ENCODE measurements around the gene ATP2B2.

ATP2B2 gene

GRCh38 chr3:10294030-10294586 lies 211.3 kb downstream of the ATP2B2 start:
- no peak for DNase-seq (ENCODE audit: low spot score)

GRCh38 chr3:10292505-10293419 lies 212.6 kb downstream of the ATP2B2 start, which contains the start of gene GHRL:
Gene GHRL, minus strand, starts transcription at chr3:10292947. Its CDS starts 2,767 bp downstream, at chr3:10290180.
- DNase-seq (ENCODE audit: low spot score): no peak

DNA sequence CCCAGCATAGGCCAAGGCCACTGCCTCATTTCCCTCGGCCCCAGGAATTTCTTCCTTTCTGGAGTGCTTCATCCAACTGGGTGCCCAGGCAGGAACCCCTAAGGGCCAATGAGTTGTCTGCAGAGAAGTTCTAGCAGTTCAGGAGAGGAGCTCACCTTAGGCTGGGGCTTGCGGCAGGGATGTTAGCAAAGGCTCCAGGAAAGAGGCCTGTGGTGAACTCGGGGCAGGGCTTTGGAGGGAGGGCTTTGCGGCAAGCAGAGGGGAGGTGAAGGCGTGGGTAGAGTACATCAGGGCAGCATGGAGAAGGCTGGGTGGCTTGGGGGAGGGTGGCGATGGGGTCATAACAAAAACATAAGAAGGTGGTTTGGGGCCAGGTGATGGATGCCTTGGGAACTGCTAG lies 213.7 kb downstream of the ATP2B2 start:
- no peak for DNase-seq (ENCODE audit: low spot score)

DNA sequence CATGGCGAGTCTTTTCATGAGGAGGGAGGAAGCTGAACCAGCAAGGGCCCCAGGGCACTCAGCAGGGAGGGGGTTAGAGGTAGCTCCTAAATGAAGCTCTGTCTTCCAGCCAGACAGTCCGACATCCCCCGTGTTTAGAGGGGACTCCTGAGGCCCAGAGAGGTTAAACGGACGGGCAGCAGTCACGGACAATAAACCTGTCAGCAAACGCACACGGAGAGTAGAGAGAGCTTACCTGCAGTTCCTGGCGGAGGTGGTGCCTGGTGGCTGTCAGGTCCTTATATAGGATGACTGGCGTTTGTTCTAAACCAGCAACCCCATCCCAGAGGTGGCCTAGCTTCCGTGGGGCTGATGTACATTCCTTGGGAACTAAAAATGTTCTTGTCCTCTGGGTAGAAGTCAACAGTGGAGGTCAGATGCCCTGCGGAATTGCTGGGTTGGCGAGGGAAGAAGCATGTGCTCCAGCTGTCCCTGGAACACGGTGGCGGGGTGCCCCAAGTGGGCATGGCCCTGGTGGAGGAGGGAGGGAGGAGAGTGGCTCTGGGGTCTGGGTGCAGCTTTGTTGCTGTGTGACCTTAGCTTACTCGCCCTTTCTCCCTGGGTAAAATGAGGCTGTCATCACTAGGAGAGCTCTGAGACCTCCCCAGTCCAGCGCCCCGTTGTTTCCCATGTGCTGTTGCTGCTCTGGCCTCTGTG lies 214.8 kb downstream of the ATP2B2 start:
- DNase-seq (ENCODE audit: low spot score): no peak

DNA sequence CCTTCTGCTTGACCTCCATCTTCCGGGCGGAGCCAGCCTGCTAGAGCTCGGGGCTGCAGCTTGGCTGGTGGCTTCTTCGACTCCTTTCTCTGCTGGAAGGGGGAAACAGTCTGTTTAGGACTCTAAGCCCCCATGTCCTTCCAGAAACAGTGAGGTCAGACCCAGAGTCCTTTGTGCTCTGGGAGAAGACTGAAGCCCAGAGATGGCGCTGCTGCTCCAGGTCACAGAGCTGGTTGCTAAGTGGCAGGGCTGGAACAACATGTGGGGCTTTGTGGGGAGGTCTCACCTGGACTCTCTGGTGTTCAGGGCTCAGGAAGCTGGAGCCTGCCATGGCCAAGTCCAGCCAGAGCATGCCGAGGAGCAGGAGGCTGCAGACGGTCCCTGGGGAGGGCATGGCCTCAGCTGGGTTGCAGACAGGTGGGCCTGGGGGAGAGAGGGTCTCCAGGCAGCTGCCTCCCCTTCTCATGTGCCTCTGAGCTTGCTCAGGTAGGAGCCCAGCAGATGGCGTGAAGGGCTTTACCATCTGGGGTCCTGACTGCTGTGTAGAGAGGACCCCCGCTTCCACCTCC lies 215.5 kb downstream of the ATP2B2 start:
- DNase-seq (ENCODE audit: low spot score): no peak

DNA sequence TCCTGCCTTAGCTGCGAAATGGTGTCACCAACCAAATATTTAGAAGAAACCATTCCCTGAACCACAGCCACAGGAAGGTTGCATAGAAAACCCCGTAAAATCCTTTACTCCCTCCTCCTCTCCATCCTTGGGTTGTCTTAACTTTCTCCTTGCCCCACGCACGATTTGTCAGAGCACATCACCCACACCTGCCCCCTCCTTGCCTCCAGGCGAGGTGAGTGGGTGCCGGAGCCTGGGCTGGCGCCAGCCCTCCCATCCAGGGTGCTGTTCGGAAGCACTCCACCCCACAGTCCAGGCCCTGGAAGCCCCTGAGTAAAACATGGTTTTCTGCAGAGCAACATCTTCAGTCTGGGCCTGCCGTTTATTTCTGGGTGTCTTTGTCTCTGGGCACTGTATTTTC lies 216.3 kb downstream of the ATP2B2 start:
- no peak for DNase-seq (ENCODE audit: low spot score)

- no peak for DNase-seq (ENCODE audit: low spot score)
Measured at GRCh38 chr3:10288575-10288960, 216.8 kb downstream of the ATP2B2 start.

DNA sequence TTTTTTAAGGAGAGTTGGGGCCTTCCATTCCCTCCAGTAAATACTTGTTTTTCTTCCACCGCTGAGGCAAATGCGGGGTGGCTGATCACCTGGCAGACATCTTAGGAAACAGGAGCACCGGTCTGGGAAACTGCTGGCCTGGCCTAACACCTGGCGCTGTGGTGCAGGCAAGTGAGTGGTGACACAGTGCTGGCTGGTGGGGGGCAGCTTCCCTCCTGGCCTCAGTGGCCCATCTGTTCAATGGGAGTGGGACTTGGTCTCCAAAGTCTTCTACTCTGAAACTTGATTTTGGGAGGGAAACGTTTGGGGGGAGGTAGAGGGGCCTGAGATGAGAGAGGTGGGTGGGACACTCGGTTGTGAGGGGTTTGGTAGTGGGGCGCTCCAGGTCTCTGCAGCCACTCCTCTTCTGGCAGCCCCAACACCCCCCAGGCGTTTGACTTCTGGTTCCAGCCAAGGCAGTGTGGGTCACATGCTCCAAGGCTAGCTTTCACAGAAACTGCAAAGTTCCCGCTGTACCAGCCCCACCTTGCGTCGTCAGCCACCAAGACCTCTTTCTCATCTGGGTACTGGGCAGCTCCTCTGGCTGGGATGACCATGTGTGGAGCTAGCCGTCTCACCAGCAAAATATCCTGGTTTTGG lies 217.3 kb downstream of the ATP2B2 start:
- no peak for DNase-seq (ENCODE audit: low spot score)

DNA sequence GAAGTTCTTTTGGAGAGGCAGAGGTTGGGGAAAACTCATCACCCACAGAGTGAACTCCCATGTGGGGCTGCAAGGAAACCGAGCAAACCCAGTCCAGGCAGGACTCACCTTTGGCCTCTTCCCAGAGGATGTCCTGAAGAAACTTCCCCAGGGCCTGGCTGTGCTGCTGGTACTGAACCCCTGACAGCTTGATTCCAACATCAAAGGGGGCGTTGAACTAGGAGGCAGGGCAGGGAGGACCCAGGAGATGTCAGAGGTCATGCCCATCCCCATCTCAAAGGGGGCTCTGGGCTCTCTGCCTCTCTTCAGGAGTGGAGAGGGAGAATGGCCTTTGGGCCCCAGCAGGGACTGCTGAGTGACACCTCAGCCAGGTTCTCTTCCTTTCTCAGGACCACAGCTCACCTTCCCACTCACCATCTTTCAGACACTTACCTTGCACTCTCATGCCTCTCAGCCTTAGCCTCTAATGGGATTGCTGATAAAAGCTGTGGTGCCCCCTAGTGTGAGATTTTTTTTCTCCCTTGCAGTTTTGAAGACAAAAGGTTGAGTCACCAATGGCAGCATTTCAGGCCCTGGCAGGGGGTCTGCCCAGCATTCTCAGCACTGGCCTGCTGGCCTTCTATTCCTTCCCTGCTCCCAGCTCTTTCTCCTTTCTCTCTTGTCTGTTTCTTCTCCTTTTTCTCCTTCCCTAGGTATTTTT lies 218.6 kb downstream of the ATP2B2 start:
- DNase-seq (ENCODE audit: low spot score): no peak

- DNase-seq (ENCODE audit: low spot score): no peak
Measured at GRCh38 chr3:10286133-10286524, 219.3 kb downstream of the ATP2B2 start.

DNA sequence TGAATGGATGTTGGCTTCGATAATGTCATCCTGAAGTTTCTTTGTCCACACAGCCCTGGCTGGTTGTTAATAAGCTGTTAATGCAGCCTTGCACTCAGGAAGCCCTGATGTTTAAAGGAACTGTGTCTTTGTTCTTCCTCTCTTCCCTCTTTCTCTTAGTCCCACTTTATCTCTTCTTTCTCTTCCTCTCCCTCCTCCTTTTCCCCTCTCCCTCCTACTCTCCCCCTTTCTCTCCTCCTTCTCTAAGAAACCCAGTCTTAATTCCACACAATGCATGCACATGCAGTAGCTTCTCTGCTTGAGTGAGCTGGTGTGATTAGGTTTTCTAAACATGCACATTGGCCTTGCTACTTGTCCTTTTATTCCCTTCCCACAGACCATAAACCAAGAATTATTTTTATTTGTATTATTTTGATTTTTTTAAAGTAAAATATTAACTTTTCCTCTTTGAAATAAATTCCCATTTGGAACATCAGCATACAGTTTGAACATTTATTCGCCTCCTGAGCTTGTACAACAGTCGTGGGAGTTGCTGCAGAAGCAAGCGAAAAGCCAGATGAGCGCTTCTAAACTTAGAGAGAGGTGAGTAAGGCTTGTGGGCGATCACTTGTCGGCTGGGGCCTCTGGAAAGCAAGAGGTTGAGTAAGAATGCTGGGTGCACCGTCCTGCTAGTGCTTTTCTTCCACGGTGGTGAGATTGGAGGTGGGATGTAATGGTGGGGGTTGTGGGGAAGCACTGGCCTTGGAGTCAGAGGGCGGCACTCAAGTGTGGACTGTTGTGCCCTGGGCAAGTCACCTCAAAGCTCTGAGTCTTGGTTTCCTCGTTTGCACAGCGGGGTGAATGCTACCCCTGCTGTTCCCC lies 219.9 kb downstream of the ATP2B2 start:
- no peak for DNase-seq (ENCODE audit: low spot score)

DNA sequence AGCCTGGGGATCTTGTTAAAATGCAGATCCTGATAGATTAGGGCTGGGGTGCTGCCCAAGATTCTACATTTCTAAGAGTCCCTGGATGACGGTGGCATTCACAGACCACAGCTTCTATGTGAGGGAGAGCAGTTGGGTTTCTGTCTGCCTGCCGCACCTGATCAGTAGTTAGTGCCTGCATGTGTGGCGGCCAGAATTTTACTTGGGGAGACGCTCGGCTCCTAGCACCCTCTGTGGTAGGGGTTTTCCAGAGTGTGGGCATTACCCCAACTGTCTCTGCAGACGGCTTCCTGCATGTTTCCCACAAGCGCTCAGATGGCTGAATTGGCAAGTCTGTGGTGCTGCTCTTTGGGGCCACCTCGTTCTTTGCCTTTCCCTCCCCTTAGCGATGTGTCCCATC lies 220.9 kb downstream of the ATP2B2 start:
- DNase-seq (ENCODE audit: low spot score): no peak

GRCh38 chr3:10283638-10284037 lies 221.7 kb downstream of the ATP2B2 start:
- no peak for DNase-seq (ENCODE audit: low spot score)

GRCh38 chr3:10281951-10282350 lies 223.4 kb downstream of the ATP2B2 start:
- no peak for DNase-seq (ENCODE audit: low spot score)

- no peak for DNase-seq (ENCODE audit: low spot score)
Measured at GRCh38 chr3:10280571-10280970, 224.8 kb downstream of the ATP2B2 start.

GRCh38 chr3:10280177-10280529 lies 225.2 kb downstream of the ATP2B2 start:
- no peak for DNase-seq (ENCODE audit: low spot score)

DNA sequence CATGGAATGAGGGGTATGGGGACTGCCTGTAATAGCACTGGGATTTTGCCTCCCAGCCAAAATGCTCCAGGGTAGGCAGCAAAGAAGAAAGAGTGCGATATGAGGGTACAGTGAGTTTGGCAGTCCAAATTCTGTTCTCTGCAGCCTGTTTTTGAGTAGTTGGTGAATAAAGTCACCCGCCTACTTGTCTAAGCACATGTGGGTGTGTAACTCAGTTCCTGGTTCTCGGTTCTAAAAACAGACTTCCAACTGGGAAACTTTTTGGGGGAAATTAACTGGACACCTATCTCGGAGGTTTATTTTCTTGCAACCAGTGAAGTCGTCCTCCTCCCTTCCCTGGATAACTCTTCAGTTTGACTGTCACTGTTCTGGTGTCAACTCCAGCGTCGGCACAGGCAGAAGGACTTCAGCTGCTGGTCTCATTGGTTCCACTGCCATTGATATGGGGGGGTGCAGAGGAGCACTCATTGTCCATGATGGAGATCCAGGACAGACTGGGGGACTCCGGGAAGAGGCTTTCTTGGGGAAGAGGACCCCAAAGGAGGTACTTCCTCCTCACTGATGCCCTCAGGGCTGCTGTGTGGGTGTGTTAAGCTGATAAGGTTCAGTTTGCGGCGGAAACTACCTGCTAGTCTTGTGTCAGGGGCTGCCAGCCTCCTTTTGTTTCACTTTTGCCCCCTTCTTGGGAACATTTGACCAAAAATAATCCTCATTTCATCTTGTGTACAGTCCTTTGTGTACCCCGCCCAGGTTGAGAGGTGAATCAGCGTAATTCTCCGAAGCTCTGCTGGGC lies 225.8 kb downstream of the ATP2B2 start:
- DNase-seq (ENCODE audit: low spot score): no peak

DNA sequence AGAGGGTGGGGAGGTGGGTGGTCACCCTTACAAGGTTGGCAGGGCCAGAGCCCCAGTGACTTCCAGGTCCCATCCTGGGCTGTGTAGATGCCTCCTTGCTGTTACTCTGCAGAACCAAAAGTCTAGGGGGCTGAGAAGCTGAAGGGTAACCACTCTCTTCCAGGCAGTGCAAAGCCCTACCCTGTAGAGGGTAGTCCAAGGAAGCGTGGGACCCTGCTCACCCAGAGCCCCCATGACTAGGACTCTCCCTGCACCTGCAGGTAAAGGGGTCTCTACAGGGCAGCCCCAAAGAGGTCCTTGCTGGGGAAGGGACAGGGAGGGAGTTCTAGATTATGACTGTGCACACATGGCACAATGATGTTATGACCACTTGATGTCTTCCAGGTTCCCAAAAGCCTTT lies 226.9 kb downstream of the ATP2B2 start:
- DNase-seq (ENCODE audit: low spot score): no peak

- no peak for DNase-seq (ENCODE audit: low spot score)
Measured at GRCh38 chr3:10277115-10277625, 228.2 kb downstream of the ATP2B2 start.

DNA sequence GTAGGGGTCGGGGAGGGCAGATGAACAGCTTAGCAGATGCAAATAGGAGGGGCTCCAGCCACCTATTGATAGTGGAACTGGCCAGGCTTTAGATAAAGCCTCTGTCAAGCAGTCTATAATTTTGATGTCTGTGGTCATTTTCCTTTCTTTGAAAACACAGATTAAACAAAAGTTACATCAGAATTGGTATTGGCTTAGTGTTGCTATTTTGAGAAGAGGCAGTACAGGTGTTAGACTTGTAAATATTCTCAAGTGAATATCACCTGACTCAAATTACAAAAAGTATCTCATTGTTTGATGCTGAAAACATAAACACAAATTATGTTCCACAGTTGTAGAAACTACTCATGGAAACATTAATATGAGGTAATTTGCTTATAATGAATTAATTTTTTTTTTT lies 230.8 kb downstream of the ATP2B2 start:
- no peak for DNase-seq (ENCODE audit: low spot score)
